GM12878 (cell line): ENCODE measurements around the gene ESYT2. TPM values are rescaled to one million over a fixed set of nuclear protein-coding genes. Genes with fewer than 3 reads are reported as not detected.

Source experiments
- ATAC-seq: fragments of 200-7000 bp; cut with Tn5 transposase; 3 replicates; pipeline ENCODE4 v1.9.1; 2020; ENCODE audit warnings: mild to moderate bottlenecking, moderate library complexity
- BruUV-seq: library from RNA; stranded (reverse); fragments of 400-500 nt; replicated peaks from 2 replicates; lab custom pipeline; 2021; lab: Mats Ljungman, UMichigan
- CTCF ChIA-PET: fragments of 300-600 bp; sonication (Branson Sonifier 250); formaldehyde crosslinking; extraction: SDS; loops from one replicate; lab custom pipeline; 2021; ENCODE audit warnings: inconsistent platforms; lab: Yijun Ruan, JAX
- POLR2A ChIA-PET: fragments of 350-600 bp; formaldehyde crosslinking; extraction: SDS; loops from one replicate; lab custom pipeline; 2021; ENCODE audit warnings: inconsistent platforms; lab: Charles Lee
- RAD21 ChIA-PET: fragments of 300-600 bp; sonication (Branson Sonifier 250); formaldehyde crosslinking; loops from one replicate; lab custom pipeline; 2023; ENCODE audit warnings: antibody characterized with exemption; ENCODE audit not compliant: unreplicated experiment; lab: Charles Lee
- SMC1A ChIA-PET: fragments of 300-600 bp; sonication (Branson Sonifier 250); formaldehyde crosslinking; loops from one replicate; lab custom pipeline; 2023; ENCODE audit not compliant: unreplicated experiment, uncharacterized antibody; lab: Charles Lee
- DNase-seq: peaks from one replicate; pipeline ENCODE4 v3.0.0-alpha.2; 2011; ENCODE audit warnings: low read depth, low spot score
- FAIRE-seq: peaks from 3 replicates; lab custom pipeline; 2011; peaks lifted over from hg19 to GRCh38; lab: Jason Lieb, UNC
- H2AFZ ChIP-seq: 2 replicates; pipeline ENCODE4 v1.6.0; 2011; ENCODE audit warnings: low read depth, low read length, control low read depth; ENCODE audit not compliant: control insufficient read depth
- H3K27ac ChIP-seq: 2 replicates; pipeline ENCODE4 v1.5.1; 2011; ENCODE audit warnings: control low read depth; ENCODE audit not compliant: control insufficient read depth, insufficient read depth
- H3K27me3 ChIP-seq, 2 experiments: replicated peaks in 1 of 2; 2 replicates each; pipeline versions ENCODE4 v1.6.0 to v1.6.1; 2011; ENCODE audit warnings: low read length in 1 of 2; ENCODE audit not compliant: control insufficient read depth in 2 of 2, insufficient read depth in 2 of 2
- H3K36me3 ChIP-seq, 2 experiments: 2 replicates each; pipeline ENCODE4 v1.5.1; 2011; ENCODE audit warnings: low read length in 1 of 2; ENCODE audit not compliant: control insufficient read depth in 2 of 2, insufficient read depth in 2 of 2
- H3K4me1 ChIP-seq: 2 replicates; pipeline ENCODE4 v1.6.1; 2011; ENCODE audit warnings: mild to moderate bottlenecking, low read length, moderate library complexity, mixed read lengths; ENCODE audit not compliant: control insufficient read depth, insufficient read depth
- H3K4me2 ChIP-seq: 2 replicates; pipeline ENCODE4 v1.6.0; 2011; ENCODE audit warnings: control low read depth; ENCODE audit not compliant: control insufficient read depth, insufficient read depth
- H3K4me3 ChIP-seq: fragments of 200-600 bp; sonication (generic); 2 replicates; pipeline ENCODE4 v1.5.1; 2016
- H3K79me2 ChIP-seq: 2 replicates; pipeline ENCODE4 v1.6.0; 2011; ENCODE audit warnings: low read length; ENCODE audit not compliant: control insufficient read depth, insufficient read depth
- H3K9ac ChIP-seq: 2 replicates; pipeline ENCODE4 v1.8.0; 2011; ENCODE audit warnings: low read length, control low read depth, mixed read lengths; ENCODE audit not compliant: control insufficient read depth, insufficient read depth
- H3K9me3 ChIP-seq: replicated peaks from 3 replicates; pipeline ENCODE4 v1.5.1; 2011; ENCODE audit warnings: mild to moderate bottlenecking, low read length; ENCODE audit not compliant: control insufficient read depth, insufficient read depth
- H4K20me1 ChIP-seq: 2 replicates; pipeline ENCODE4 v1.6.0; 2011; ENCODE audit not compliant: control insufficient read depth, insufficient read depth
- BRCA1 ChIP-seq: IDR thresholded peaks from 2 replicates; pipeline ENCODE4 v1.6.1; 2011; ENCODE audit warnings: low read depth, low read length, improper control_type of control experiment
- CREM ChIP-seq: IDR thresholded peaks from 2 replicates; pipeline ENCODE4 v1.6.1; 2014; ENCODE audit warnings: antibody characterized with exemption, low read depth
- DPF2 ChIP-seq: fragments of 450-650 bp; IDR thresholded peaks from 2 replicates; pipeline ENCODE4 v1.6.1; 2017; ENCODE audit warnings: mild to moderate bottlenecking
- E4F1 ChIP-seq: fragments of 450-650 bp; IDR thresholded peaks from 2 replicates; pipeline ENCODE4 v1.6.1; 2018; ENCODE audit warnings: borderline replicate concordance, mild to moderate bottlenecking; ENCODE audit not compliant: partially characterized antibody
- IRF4 ChIP-seq: IDR thresholded peaks from 2 replicates; pipeline ENCODE4 v1.6.1; 2011; ENCODE audit warnings: low read depth, low read length
- JUND ChIP-seq: IDR thresholded peaks from 2 replicates; pipeline ENCODE4 v1.6.1; 2012; ENCODE audit warnings: low read depth, mild to moderate bottlenecking, low read length, improper control_type of control experiment, moderate library complexity
- RUNX3 ChIP-seq: IDR thresholded peaks from 2 replicates; pipeline ENCODE4 v1.6.1; 2012; ENCODE audit warnings: low read length, inconsistent platforms
- SREBF1 ChIP-seq: IDR thresholded peaks from 2 replicates; pipeline ENCODE4 v1.6.1; 2012; ENCODE audit warnings: mild to moderate bottlenecking, low read length
- SRF ChIP-seq, 2 experiments: IDR thresholded peaks; 2 replicates each; pipeline ENCODE4 v1.6.1; 2011; ENCODE audit warnings: low read depth in 2 of 2, low read length in 2 of 2, mild to moderate bottlenecking in 1 of 2, moderate library complexity in 1 of 2
- STAT1 ChIP-seq: fragments of 450-650 bp; conservative IDR thresholded peaks from 2 replicates; pipeline ENCODE4 v1.6.1; 2014; ENCODE audit warnings: antibody characterized with exemption, mild to moderate bottlenecking
- ZBTB4 ChIP-seq: fragments of 450-650 bp; formaldehyde crosslinking; IDR thresholded peaks from 2 replicates; pipeline ENCODE4 v1.4.0; 2022; ENCODE audit warnings: mild to moderate bottlenecking, moderate library complexity
- ZNF274 ChIP-seq: IDR thresholded peaks from one replicate; pipeline ENCODE4 v1.8.0; 2011; ENCODE audit not compliant: insufficient read length, insufficient read depth
- WGBS: methylation state at CpG from one replicate; pipeline ENCODE4 v1.1.6; 2016; ENCODE audit warnings: low lambda C conversion rate; ENCODE audit not compliant: insufficient replicate concordance, insufficient coverage; ENCODE audit errors: missing lambda C conversion rate; 5-methylcytosine and 5-hydroxymethylcytosine counted together
- in situ Hi-C: fragments of 300-500 bp; cut with MboI; formaldehyde crosslinking; loops from 9 replicates; pipeline ENCODE4 v1.14.3; 2018; ENCODE audit warnings: mixed read lengths
- intact Hi-C: fragments of 100-400 bp; cut with micrococcal nuclease; formaldehyde crosslinking; loops from one replicate; pipeline ENCODE4 v1.14.2; 2022; ENCODE audit not compliant: unreplicated experiment
- polyA plus RNA-seq, 11 experiments: library from polyadenylated mRNA; depleted of rRNA in 4 of 11; unstranded in 6 of 11; stranded (reverse) in 5 of 11; fragments of >200 nt; fragmentation: Nextera tagmentation in 4 of 11; fragmentation: Illumina TruSeq in 1 of 11; extraction: Ambion mirVana in 4 of 11; extraction: Trizol in 1 of 11; gene quantifications; 1 replicate in 1 of 11; 2 replicates in 10 of 11; pipeline versions ENCODE4 v1.2.1 to v1.2.3, GENCODE V29; 2011 to 2016; ENCODE audit warnings: inconsistent platforms in 2 of 11, missing spikeins in 2 of 11, low read depth in 1 of 11
- total RNA-seq, 4 experiments: library from RNA; depleted of rRNA in 3 of 4; stranded (reverse); fragments of >200 nt in 3 of 4; fragmentation: Illumina TruSeq in 1 of 4; extraction: Trizol in 1 of 4; gene quantifications; 2 replicates each; pipeline versions ENCODE4 v1.2.1 to v1.2.3, GENCODE V29; 2013 to 2021
- TF ChIP-seq, protein P1 (sequence below): fragments of 450-650 bp; IDR thresholded peaks from 2 replicates; pipeline ENCODE4 v1.6.1; 2016; ENCODE audit warnings: mild to moderate bottlenecking, moderate library complexity, borderline replicate concordance

ESYT2 gene
- total and polyA plus RNA-seq, 10 of the 15 experiments (the other 5 are each of a cell fraction or from before 2014, with no cell fraction given), result 1.9 to 44.6 (median 21.4) TPM

DNA sequence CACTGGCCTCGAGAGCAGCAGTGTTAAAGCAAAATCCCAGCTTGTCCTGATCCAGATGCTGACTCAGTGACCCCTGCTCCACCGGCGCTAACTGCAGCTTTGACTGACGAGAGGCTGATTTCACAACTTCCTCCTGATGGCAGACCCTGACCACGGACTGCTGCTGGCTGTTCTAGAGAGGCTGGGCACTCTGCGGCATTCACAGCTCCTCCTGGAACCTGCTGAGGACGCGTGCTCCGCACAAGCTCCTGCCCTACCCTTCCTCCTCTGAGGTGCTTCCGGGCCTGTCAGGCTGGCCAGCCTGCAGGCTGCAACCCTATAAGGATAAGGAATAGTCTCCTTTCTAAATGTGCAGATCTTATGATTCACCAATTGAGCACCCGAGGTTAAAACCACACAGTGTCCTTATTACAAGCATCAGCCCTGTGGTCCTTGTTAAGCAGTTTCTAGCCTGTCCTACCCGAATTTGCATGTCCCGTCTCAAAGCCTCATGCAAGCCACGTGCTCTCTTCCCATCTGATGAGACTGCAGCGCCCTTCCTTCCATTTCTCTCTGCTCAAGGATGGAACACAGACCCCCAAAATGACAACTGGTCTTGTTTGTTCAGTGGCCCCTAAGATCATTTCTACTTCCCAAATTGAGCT is 89.2 kb downstream of the ESYT2 start:
- ChIA-PET CTCF (interaction anchor here (2.0 kb wide), 1 partner anchor 237 kb away, joined by 5 read pairs; no protein-coding TSS in a partner anchor), RAD21 (interaction anchor here (1.8 kb wide), 1 partner anchor 237 kb away, joined by 5 read pairs; no protein-coding TSS in a partner anchor)
- H3K4me2 ChIP-seq, result no peak overlapping the region

More for the DNA sequence above, 89.2 kb downstream of the ESYT2 start:
- H3K36me3 ChIP-seq, result peaks cover 13 to 20% of the 10 kb centered on the region in 2 experiments
- intact Hi-C loops (no loop called here), in situ Hi-C loops (no loop called here)
- no peak overlapping the region for H3K27ac ChIP-seq
- no peaks in the 10 kb centered on the region for H3K27me3 ChIP-seq
- WGBS, result 77% methylated on average over 15 of the region's 15 CpGs
- H3K9me3 ChIP-seq, result no peaks in the 10 kb centered on the region
- DNase-seq (no peak), ATAC-seq (no peak), FAIRE-seq (no peak)
- no peak overlapping the region for H3K9ac ChIP-seq
- no peaks in the 10 kb centered on the region for H3K79me2 ChIP-seq
- no peaks in the 10 kb centered on the region for H4K20me1 ChIP-seq
- ChIA-PET POLR2A (no interaction called here), SMC1A (interaction anchor here (0.6 to 0.9 kb wide), 2 partner anchors 26 to 237 kb away, joined by 3 to 4 read pairs; no protein-coding TSS in a partner anchor)
- H3K4me1 ChIP-seq, result no peaks in the 10 kb centered on the region
- TF ChIP-seq SREBF1 (no peak), BRCA1 (no peak), IRF4 (no peak), SRF (IDR thresholded peaks at IDR 0.05; ENCODE audit: low read depth in 2 of 2, low read length in 2 of 2) (no peak), ZNF274 (no peak), CREM (no peak), RUNX3 (no peak), JUND (no peak), E4F1 (no peak), ZBTB4 (no peak), STAT1 (no peak), DPF2 (no peak)
- TF ChIP-seq, protein P1, sequence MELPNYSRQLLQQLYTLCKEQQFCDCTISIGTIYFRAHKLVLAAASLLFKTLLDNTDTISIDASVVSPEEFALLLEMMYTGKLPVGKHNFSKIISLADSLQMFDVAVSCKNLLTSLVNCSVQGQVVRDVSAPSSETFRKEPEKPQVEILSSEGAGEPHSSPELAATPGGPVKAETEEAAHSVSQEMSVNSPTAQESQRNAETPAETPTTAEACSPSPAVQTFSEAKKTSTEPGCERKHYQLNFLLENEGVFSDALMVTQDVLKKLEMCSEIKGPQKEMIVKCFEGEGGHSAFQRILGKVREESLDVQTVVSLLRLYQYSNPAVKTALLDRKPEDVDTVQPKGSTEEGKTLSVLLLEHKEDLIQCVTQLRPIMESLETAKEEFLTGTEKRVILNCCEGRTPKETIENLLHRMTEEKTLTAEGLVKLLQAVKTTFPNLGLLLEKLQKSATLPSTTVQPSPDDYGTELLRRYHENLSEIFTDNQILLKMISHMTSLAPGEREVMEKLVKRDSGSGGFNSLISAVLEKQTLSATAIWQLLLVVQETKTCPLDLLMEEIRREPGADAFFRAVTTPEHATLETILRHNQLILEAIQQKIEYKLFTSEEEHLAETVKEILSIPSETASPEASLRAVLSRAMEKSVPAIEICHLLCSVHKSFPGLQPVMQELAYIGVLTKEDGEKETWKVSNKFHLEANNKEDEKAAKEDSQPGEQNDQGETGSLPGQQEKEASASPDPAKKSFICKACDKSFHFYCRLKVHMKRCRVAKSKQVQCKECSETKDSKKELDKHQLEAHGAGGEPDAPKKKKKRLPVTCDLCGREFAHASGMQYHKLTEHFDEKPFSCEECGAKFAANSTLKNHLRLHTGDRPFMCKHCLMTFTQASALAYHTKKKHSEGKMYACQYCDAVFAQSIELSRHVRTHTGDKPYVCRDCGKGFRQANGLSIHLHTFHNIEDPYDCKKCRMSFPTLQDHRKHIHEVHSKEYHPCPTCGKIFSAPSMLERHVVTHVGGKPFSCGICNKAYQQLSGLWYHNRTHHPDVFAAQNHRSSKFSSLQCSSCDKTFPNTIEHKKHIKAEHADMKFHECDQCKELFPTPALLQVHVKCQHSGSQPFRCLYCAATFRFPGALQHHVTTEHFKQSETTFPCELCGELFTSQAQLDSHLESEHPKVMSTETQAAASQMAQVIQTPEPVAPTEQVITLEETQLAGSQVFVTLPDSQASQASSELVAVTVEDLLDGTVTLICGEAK, result no peak
- no TSS peak for BruUV-seq
- H3K4me3 ChIP-seq, result no peak overlapping the region
- no peak overlapping the region for H2AFZ ChIP-seq
